ENCODE measurements around the gene CABLES2.

The CABLES2 gene

GRCh38 chr20:62345681-62346370, 61.3 kb downstream of the CABLES2 start:
- no peak for DNase-seq

- DNase-seq = no peak
These were observed 62.3 kb downstream of the CABLES2 start for GRCh38 chr20:62344782-62345181.

DNA sequence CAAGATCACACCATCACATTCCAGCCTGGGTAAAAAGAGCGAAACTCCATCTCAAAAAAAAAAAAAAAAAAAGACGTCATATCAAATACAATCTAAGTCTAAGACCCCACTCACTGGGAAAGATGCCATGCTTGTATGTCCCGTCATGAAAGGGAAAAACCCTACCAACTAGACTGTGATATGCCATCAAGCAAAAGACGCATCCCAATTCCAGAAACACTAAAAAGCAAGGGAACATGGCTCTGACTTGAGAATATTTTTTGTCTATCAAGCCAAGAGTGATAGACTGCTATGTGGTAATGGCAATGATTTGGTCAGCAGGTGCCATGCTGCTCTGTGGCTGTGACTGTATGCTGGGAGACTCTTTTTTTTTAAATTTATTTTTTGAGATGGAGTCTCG, 63.0 kb downstream of the CABLES2 start:
- DNase-seq = no peak

GRCh38 chr20:62342910-62343309, 64.2 kb downstream of the CABLES2 start:
- peak in 1 of 3 experiments; percentile 33 for DNase-seq

DNA sequence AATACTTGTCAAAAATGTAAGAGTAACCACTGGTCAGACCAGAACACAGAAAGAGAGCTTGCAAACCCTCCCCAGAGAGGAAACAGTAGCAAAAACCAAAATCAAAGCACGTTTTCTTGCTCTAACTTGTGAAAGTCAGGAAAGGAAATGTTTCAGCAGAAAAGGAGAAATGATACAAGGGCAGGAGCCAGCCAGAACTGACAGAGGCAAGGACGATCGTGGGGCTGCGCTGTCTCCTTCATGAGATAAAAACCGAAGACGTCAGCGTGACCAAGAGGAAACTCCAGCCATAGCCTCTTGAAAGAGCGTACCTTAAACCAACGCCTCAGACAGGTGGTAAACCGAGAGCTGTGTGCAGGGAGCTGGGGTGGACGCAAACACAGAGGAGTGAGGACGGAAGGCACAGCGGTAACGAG, 67.4 kb downstream of the CABLES2 start:
- DNase-seq = no peak
